ENCODE data around the gene MYOD1. TPM values are rescaled to one million over a fixed set of nuclear protein-coding genes. Genes with fewer than 3 reads are reported as not detected.

MYOD1 gene
- total RNA-seq, 2 donors from 2014 or later: not detected

DNA sequence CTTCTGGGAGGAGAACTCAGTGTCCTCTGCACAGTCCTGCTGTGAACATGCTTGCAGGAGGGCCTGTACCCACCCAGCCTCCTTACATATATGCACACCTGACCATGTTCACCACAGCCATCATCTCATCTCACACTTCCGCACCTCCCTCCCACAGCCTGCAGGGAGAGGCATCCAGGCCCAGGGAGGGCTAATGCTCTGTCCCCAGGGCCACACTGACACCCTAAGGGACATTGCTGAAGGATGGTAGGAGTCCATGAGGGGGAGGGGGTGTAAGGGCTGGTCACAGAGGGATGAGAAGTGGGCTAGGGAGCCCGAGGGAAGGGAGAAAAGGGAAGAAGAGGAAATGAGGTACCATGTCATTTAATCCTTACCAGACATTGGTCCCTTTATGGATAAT lies 10.8 kb downstream of the MYOD1 start:
- DNase-seq: no peak
- ATAC-seq: no peak
- intact Hi-C loops (cut with DNase I, micrococcal nuclease): loop anchor here (2.0 to 10.0 kb wide), 2 partner anchors 249 to 255 kb away; no protein-coding TSS in a partner anchor

GRCh38 chr11:17730608-17731462 lies 11.5 kb downstream of the MYOD1 start:
- intact Hi-C loops (cut with DNase I, micrococcal nuclease): loop anchor here (2.0 to 10.0 kb wide), 2 partner anchors 248 to 254 kb away; no protein-coding TSS in a partner anchor
- peak; percentile 44 to 73 for DNase-seq
- peak; percentile 90 for ATAC-seq

DNA sequence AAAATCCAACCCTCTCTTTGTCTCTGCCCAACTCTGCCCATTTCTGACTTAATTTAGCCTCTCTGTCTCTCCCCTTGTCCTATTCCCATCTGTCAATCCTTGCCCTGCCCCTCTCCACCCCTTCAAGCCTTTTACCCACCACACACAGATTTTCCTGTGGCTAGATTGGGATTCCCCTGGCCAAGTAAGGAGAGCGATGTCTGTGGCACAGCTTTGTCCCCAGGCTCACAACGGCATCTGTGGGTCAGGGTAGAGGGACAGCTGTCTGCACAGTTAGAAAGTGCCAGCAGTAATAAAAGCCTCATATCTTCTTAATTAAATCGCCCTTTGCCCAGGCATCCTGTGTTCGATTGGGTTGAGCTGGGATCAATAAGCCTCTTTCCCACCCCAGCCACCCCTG lies 13.9 kb downstream of the MYOD1 start:
- DNase-seq (peak in 1 of 2 donors; percentile 2), ATAC-seq (no peak)
- intact Hi-C loops (cut with DNase I, micrococcal nuclease): loop anchor here in 1 of 2 donors (10.0 kb wide), 1 partner anchor 252 kb away; no protein-coding TSS in a partner anchor

DNA sequence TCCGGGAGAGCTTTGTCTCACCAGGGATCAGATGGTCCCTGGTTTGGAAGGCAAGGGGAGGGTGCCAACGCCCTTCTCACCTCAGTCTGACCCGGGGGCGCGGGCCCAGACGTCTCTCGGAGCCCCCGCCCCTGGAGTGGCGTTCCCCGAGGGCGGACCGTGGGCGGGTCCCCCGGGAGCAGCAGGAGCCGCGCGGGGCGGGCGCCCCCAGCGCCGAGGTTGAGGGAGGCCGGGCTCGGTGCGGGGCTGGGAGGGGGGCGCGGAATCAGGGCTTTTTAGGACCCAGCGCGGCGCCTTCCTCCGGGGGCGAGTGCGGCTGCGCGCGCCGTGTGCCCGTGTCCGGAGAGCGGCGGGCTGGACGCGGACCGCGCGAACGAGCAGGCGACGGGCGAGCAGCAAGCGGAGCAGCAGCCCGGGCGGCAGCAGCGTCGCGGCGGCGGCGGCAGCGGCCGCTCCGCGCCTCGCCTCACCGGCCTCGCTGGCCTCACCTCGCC lies 15.1 kb downstream of the MYOD1 start, which contains the start of gene KCNC1:
KCNC1 (plus strand) TSS at position 364 of the 494 bp plus-strand sequence. CDS start 1,222 bp downstream, outside the sequence.
- intact Hi-C loops (cut with DNase I, micrococcal nuclease): loop anchor here in 1 of 2 donors (10.0 kb wide), 1 partner anchor 250 kb away; no protein-coding TSS in a partner anchor
- peak in 1 of 2 donors; percentile 12 for DNase-seq
- peak; percentile 44 for ATAC-seq

DNA sequence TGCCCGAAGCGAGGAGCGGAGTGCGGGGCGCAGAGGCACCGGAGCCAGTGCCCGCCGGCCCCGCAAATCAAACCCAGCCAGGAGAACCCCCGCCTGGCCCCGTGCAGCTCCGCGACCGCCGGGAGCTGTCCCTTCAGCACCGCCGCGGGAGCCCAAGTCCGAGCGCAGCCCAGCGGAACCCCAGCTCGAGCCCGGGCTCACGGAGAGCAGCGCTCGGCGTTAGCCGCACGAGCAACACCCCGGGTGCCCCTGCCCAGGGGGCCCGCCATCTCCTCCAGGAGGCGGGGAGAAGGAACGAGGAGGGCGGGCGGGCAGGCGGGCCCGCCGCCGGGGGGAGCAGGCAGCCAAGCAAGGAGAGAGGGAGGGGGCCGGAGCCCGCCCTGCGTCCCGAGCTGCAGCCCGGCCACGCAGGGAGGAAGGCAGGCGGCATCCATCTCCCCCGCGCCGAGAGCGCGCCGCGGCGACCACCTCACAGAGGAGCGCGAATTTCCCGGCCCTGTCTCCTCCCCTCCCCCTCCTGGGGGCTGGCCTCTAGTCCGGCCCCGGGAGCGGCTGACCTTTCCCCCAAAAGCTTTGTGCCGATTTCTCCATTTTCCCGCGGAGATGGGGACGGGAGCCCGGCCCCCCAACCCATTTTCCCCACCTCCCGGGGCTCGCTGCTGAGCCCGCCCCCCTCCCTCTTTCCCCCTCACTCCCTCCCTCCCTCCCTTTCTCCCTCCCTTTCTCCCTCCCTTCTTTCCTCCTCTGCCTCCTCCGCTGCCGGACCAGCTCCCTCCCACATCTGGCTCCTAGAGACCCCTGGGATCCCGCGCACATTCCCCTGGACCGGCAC lies 15.8 kb downstream of the MYOD1 start:
- ATAC-seq (peak; percentile 80), DNase-seq (peak in 1 of 2 donors; percentile 67)
- intact Hi-C loops (cut with DNase I, micrococcal nuclease): loop anchor here in 1 of 2 donors (10.0 kb wide), 1 partner anchor 250 kb away; no protein-coding TSS in a partner anchor

DNA sequence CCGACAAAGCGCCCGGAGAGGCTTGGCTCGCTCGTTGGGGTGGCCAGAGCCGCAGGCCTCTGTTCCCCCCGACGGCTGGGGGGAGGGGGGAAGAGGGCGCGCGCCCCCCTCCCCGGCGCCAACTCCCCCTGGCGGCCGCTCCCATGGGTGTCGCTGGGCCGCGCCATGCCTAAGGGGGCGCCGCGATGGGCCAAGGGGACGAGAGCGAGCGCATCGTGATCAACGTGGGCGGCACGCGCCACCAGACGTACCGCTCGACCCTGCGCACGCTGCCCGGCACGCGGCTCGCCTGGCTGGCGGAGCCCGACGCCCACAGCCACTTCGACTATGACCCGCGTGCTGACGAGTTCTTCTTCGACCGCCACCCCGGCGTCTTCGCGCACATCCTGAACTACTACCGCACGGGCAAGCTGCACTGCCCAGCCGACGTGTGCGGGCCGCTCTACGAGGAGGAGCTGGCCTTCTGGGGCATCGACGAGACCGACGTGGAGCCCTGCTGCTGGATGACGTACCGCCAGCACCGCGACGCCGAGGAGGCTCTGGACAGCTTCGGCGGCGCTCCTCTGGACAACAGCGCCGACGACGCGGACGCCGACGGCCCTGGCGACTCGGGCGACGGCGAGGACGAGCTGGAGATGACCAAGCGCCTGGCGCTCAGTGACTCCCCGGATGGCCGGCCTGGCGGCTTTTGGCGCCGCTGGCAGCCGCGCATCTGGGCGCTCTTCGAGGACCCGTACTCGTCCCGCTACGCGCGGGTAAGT lies 16.6 kb downstream of the MYOD1 start:
- intact Hi-C loops (cut with DNase I, micrococcal nuclease): loop anchor here in 1 of 2 donors (10.0 kb wide), 1 partner anchor 249 kb away; no protein-coding TSS in a partner anchor

GRCh38 chr11:17736579-17736893 lies 17.2 kb downstream of the MYOD1 start:
- ATAC-seq: no peak
- DNase-seq: no peak
- intact Hi-C loops (cut with DNase I, micrococcal nuclease): loop anchor here in 1 of 2 donors (10.0 kb wide), 1 partner anchor 248 kb away; no protein-coding TSS in a partner anchor

More for the DNA sequence above, 16.6 kb downstream of the MYOD1 start:
- ATAC-seq (no peak), DNase-seq (no peak)

DNA sequence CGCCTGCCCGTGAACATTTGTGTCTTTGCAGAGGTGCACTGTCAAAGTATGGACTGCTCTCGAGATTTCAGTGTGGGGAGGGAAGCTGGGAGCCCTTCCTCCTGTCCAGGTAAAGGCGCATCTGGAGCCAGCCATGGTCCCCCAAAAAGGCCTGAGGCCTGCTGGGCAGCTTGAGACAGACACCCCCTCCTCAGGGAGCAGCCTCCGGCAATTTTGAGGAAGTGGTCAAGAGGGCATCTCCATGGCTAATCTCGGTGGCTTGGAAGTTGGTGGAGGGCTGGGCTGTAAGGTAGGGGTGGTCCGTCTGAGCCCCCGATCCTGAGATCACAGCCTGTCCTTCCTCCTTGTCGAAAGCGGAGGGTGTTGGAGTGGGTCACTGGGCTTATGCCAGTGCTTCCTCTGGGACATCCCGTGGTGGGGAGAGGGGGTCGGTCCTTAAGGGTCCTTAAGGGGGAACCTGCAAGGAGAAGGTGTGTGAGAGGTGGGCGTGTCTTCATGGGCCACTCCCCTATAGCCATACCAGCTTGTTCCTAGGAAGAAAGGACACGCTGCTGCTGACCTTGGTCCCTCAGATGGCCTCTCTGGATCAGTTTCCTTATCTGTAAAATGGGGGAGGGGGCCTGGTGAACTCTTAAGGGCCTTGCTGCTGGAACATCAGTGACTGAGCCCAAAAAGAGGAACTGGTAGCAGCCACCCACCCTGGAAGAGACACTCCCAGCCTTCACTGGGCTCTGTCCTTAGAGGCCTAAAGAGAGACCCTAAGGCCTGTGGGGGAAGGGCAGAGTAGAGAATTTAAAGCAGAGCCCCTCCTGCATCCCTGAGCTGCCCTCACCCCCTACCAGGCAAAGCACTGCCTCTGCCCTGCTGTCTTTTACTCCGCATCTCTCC lies 17.8 kb downstream of the MYOD1 start:
- ATAC-seq: no peak
- no peak for DNase-seq
- intact Hi-C loops (cut with DNase I, micrococcal nuclease): loop anchor here in 1 of 2 donors (10.0 kb wide), 1 partner anchor 248 kb away; no protein-coding TSS in a partner anchor

- DNase-seq: no peak
- intact Hi-C loops (cut with DNase I, micrococcal nuclease): loop anchor here in 1 of 2 donors (10.0 kb wide), 1 partner anchor 246 kb away; no protein-coding TSS in a partner anchor
- no peak for ATAC-seq
Measured at GRCh38 chr11:17738151-17738973, 19.0 kb downstream of the MYOD1 start.

DNA sequence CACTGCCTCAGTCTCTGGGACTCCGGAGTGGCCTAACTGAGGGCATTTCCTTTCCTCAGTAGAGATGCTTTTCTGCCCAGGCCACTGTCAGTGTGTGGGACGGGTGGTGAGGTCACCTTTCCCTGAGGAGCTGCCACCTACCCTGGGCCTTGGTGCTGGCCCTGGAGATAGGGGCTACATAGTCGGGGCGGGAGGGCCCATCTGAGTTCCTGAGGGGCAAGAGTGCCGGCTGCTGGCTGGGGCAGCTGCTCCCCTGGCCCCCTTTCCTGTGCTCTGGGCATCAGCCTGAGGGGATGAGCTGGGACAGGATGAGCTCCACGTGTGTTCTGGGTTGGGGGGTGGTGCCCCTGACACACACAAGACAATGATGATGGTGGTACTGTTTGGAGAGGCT lies 20.6 kb downstream of the MYOD1 start:
- ATAC-seq (no peak), DNase-seq (no peak)
- intact Hi-C loops (cut with DNase I, micrococcal nuclease): loop anchor here in 1 of 2 donors (10.0 kb wide), 1 partner anchor 245 kb away; no protein-coding TSS in a partner anchor

- ATAC-seq (no peak), DNase-seq (no peak)
- intact Hi-C loops (cut with DNase I, micrococcal nuclease): no loop called here
Measured at GRCh38 chr11:17740649-17741235, 21.4 kb downstream of the MYOD1 start.

- ATAC-seq (no peak), DNase-seq (no peak)
- intact Hi-C loops (cut with DNase I, micrococcal nuclease): no loop called here
Measured at GRCh38 chr11:17741487-17741886, 22.1 kb downstream of the MYOD1 start.

DNA sequence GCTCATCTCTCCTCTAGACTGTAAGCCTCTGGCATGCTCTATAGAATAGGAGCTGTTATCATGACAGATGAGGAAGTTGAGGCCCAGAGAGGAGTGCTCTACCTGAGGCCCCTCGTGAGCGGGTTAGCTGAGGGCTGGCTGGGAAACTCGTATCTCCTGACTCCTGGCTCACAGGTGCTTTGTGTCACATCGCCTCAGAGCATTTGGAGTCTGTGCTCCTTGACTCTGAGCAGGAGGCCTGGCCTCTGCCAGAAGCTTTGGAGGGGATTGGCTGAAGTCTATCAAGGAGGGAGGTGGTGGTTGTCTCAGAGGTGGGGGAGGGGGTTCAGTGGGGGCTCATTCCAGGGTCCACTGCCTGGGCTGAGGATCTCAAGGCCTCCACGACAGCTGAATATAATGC lies 22.6 kb downstream of the MYOD1 start:
- peak in 1 of 2 donors; percentile 1 for DNase-seq

DNA sequence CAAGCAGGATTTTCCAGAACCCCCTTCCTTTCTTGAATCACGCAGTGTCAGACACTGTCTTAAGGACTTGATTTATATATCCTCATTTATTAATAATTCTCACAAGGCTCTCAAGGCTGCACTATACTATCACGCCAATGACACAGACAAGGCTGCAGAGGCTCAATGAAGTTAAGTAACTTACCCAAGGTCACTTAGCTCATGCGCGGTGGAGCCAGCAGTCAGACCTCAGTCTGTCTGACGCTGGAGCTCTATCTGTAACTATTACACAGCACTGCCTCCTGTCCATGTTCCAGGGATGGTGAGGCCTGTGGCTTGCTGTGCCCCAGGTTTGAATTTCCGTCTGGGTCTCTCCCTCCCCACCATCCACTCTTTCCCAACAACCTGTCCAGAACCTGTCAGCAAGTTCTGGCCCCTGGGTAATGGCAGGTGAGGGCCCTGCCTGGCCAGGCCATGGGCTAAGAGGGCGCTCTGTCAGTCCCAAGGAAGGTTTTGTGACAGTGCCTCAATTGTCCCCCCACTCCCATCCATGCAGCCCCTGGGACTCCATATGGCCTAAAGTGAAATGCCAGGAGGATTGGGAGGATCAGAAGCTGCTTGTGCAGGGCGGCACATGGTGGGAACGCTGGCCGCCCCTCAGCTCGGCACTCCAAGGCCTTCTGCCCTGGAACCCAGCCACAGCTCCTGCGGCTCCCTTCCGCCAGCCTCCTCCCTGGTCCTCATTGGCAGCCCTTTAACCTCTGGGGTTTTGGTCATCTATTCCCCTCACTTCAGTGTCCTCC lies 23.8 kb downstream of the MYOD1 start:
- DNase-seq: no peak
- intact Hi-C loops (cut with DNase I, micrococcal nuclease): no loop called here
- no peak for ATAC-seq

More for the DNA sequence above, 22.6 kb downstream of the MYOD1 start:
- no peak for ATAC-seq
- intact Hi-C loops (cut with DNase I, micrococcal nuclease): no loop called here

GRCh38 chr11:17743808-17744119 lies 24.4 kb downstream of the MYOD1 start:
- ATAC-seq: no peak
- intact Hi-C loops (cut with DNase I, micrococcal nuclease): no loop called here
- DNase-seq: no peak

Data from left colon (tissue), 2 donors.